HG03521 (cell line): ENCODE results near the gene NOTCH3.

Source experiments
- ATAC-seq: cut with Tn5 transposase; IDR thresholded peaks from one replicate; pipeline ENCODE4 v1.9.1; 2021; ENCODE audit warnings: mild to moderate bottlenecking, moderate library complexity; ENCODE audit not compliant: unreplicated experiment

Gene NOTCH3

DNA sequence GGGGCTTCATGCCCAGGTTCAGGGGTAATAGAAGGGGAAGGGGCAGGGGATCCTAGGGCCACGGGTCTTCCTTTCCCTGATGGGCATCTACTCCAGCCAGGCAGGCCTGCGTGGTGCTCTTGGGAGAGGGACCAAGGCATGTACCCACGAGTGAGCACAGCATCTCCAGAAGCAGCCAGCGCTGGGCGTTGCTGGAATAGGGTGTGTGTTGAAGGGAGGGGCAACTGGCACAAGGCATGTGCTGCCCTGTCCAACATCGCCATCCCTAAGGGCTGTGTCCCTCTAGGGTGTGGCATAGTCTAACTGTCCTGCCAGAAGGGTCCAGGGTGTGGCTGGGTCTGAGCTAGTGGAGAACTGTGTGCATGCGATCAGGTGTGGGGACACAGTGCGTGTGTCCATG lies 2.9 kb downstream of the NOTCH3 start:
- ATAC-seq = no peak

DNA sequence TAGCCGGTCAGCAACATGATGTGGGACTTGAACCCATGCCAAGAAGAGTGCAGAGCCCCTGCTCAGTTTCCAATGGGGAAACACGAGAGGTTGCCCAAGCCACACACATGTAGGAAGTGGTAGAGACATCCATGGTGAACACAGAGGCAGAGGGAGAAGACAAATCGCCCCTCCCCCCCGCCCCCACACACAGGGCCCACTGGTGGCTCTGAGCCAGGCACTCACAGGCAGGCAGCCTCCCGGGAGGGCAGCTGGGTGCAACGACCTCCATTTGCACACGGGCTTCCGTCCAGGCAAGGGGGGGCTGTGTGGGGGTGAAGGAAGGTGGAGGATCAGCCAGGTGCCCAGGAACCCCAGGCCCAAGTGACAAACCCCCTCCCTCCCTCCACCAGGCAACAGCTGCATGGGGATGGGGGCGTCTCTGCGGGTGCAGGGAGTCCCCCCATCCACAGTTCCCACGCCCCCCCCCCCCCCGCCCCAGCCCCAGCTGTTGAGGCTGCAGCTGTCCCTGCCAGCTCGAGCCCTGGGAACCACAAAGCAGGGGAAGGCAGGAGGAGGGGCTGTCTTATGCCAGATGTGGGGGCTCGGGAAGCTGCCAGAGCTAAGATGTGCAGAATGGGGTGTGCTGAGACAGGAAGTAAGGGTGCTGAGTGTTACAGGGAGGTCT lies 3.4 kb downstream of the NOTCH3 start:
- ATAC-seq = no peak

DNA sequence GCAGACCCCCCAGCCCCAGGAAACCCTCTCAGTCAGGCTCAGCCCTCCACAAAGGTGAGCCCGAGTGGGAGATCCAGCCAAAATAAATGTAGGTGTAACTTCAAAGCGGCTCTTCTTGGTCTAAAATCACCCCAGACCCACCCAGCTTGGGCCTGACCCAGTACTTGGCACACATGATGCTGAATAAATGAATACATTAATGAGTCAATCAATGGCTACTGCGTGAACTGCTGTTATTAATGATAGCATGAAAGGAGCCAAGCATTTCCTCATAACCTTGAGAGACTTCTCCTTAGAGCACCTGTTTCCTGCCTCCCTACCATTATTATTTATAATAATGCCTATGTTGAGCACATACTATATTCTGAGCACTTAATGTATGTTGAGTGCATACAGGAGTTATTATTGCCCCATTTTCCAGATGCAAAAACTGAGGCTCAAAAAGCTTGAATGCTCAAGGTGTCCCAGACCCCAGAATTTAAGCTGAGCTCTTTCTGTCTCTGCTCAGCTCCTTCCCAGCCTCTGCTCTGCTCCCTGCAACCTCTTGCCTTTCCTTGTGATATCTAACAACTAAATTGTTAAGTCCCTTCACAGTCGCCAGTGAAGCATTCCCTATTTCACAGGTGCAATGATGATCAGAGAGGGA lies 4.3 kb downstream of the NOTCH3 start:
- no peak for ATAC-seq

DNA sequence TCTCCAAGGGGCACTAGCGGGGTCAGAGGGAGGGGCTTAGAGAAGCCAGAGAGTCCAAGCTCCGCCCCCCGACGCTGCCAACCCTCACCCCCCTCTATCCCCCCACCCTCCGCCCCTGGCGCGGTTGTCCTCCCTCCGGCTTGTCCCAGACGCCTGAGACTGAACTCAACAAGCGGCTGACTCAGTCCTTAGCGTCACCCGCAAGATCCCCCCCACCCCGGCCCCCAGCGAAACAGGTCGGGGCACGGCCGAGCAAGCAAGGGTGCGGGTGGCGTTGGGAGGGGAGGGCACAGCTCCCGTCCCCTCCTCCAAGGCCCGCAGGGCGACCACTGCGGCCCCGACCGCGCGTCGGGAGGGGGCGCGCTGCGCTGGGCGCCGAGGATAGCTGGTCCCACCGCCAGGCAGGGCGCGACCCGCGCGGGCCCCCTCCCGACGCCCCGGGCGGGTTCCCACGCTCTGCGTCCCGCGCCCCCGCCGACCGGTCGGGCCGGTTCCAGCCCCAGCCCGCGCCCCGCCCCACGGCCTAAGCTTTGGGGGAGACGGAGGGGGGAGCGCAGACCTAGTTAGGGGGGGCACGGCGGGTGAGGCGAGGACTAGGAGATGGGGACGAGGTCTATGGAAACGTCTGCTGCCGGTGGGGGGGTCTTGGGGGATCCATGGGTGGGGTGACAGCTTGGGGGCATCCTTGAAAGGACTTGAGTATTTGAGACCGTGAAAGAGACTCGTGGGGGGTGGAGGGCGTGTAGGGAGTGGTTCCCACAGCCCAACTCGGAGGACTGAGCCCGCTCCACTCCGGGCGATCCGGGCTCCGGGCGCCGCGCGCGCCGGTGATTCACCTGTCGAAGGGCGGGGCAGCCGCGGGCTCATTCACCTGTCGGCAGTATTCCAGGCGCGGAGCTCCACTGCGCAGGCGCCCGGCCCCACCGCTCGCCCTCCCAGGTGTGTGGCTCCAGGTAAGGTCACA lies 5.1 kb downstream of the NOTCH3 start:
- ATAC-seq = no peak

GRCh38 chr19:15194938-15195337 lies 5.9 kb downstream of the NOTCH3 start:
- ATAC-seq = no peak

DNA sequence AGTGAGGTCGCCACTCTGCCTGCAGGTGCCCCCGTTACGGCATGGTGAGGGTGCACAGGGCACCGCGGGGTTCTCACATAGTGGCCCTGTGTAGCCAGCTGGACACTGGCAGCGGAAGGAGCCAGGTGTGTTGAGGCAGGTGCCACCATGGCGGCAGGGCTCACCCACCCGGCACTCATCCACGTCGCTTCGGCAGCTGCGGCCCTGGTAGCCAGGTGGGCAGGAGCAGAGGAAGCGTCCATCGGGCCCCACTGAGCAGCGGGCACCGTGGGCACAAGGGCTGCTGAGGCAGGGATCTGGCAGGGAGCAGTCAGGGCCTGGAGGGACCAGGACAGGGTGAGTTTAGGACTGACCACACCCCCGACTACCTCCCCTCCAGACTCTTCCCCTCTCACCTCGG lies 8.8 kb downstream of the NOTCH3 start:
- no peak for ATAC-seq

- ATAC-seq = no peak
These were observed 9.3 kb downstream of the NOTCH3 start for GRCh38 chr19:15191514-15191913.

GRCh38 chr19:15188851-15189250 lies 11.9 kb downstream of the NOTCH3 start:
- no peak for ATAC-seq

DNA sequence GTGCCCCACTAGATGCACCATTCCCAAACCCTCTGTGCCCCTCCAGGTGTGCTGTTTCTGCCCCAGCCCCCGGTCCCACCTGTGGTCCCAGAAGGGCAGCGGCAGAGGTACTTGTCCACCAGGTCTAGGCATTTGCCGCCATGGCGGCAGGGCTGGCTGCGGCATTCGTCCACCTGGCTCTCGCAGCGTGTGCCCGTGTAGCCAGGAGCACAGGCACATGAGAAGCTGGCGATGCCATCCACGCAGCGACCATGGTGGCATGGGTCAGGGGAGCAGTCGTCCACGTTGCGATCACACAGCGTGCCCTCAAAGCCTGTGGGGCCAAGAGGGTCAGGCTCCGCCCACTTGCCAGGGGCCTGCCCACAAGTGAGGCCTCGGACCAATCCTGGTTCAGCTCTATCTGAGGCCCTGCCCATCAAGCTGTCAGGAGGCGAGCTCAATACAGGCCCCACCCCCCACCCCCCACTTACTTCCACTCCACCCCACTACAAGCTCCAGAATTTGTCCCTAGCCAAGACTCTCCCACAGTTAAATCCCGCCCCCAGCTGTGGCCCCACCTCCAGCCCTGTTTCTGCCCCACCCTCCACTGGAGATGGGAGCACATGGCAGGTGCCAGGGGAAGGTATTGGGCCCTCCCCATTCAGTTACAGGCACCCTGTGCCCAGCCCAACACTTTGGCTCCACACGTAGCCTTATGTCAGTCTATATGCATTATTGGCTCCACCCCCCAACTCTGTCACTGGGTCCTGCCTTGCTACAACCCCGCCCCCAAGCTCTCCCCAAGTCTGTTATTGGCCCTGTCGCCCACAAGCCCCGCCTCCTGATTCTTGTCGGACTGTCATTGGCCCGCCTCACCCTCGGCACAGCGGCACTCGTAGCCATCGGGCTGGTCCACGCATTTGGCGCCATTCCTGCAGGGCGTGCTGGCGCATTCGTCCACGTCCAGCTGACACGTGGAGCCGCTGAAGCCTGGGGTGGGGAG lies 13.5 kb downstream of the NOTCH3 start:
- ATAC-seq = no peak

- ATAC-seq = no peak
These were observed 15.6 kb downstream of the NOTCH3 start for GRCh38 chr19:15185188-15185587.

GRCh38 chr19:15184776-15185175 lies 16.0 kb downstream of the NOTCH3 start:
- no peak for ATAC-seq

GRCh38 chr19:15181394-15181793 lies 19.4 kb downstream of the NOTCH3 start:
- no peak for ATAC-seq

GRCh38 chr19:15180451-15181390 lies 20.1 kb downstream of the NOTCH3 start:
- ATAC-seq = no peak

- ATAC-seq = no peak
These were observed 22.0 kb downstream of the NOTCH3 start for GRCh38 chr19:15178629-15179308.

- peak; percentile 45 for ATAC-seq
These were observed 23.3 kb downstream of the NOTCH3 start for GRCh38 chr19:15177269-15178116.

DNA sequence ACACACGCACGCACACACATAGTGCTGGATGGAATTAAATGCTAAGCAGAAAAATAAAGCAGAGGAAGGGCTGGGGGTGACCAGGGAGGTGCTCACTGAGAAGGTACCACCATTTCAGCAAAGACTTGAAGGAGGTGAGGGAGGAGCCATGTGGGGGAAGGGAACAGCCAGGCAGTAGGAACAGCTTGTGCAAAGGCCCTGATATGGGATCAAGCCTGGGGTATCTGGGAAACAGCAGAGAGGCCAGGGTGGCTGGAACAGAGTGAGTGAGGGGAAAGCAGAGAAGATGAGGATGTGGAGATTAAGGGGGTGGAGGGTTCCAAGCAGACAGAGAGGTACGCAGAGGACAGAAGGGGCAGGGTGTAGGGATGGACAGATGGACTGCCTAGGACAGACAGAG lies 25.2 kb downstream of the NOTCH3 start:
- no peak for ATAC-seq

GRCh38 chr19:15173746-15174404 lies 26.9 kb downstream of the NOTCH3 start:
- ATAC-seq = no peak
